Stimulated activated CD8-positive, alpha-beta memory T cell treated with anti-CD3 and anti-CD28 coated beads, Interleukin-4, amount 100 ng/mL, for 1 hour (primary cell): ENCODE results near the gene KCNJ12.

Experiments
- DNase-seq, 2 donors: peaks; one replicate each; pipeline ENCODE4 v3.0.0-alpha.2; 2020; ENCODE audit warnings: low read depth in 2 of 2, low spot score in 1 of 2

The KCNJ12 gene

GRCh38 chr17:21365016-21365415 lies 11.1 kb upstream of the KCNJ12 start:
- no peak for DNase-seq

GRCh38 chr17:21368545-21369246 lies 7.5 kb upstream of the KCNJ12 start:
- DNase-seq, result no peak

DNA sequence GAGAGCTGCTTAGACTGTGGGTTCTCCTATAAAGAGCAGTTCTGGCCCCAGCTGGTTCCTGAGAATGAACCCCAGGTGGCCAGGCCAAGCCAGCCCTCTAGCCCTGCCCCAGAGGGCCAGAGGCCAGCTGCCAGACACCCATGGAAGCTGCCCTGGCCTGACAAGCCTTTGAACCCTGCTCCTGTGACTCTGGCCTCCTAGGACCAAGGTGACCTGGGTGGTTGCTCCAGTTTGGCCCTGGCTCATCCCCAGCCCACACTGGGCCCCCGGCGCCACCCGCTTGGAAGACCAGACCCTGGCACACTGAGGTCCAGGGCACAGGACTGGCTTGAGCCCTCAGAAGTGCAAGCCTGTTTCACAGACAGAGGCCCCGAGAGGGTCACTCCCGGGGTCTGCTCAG lies 6.8 kb upstream of the KCNJ12 start:
- no peak for DNase-seq

DNA sequence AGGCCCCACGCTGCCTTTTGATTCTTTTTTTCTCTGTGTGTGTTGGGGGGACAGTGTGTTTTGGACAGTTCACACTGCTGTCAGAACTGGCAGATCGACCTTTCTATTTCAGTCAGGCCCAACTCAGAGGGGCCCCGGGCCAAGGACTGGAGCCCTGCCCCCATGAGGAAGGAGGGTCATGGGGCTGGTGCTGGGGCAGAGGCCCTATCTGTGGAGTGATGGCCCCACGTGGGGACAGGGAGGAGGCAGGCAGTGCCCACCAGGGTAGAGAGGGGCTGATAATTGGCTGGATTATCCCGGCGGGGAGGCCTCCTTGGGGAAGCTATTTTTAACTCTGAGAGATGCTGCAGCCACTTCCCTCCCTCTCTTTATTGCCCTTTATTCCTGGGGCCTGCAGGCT lies 5.7 kb upstream of the KCNJ12 start:
- DNase-seq, result no peak

DNA sequence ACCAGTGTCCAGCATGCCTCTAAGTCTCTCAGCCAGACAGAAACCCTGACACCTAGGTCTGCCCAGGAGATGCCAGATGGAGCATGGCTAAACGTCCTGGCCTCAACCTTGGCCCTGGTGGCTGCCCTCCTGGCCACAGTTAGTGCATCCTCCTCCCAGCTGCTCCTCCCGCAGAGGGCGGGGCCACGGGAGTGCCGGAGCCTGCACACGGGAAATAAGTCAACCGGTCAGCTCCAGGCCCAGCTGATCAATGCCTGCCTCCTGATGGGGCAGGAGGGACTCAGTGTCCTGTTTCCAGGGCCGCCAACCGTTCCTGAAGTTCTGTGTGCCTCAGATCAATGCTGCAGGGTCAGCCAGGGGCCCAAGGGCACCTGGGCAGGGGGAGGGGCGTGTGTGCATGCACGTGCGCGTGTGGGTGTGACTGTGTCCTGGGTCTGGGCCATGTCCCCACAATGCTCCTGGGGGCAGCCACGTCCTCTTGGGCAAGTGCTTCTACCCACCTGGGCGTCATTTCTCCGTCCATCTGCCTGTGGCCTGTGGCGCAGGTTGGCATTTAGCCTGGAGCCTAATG lies 4.6 kb upstream of the KCNJ12 start:
- no peak for DNase-seq

DNA sequence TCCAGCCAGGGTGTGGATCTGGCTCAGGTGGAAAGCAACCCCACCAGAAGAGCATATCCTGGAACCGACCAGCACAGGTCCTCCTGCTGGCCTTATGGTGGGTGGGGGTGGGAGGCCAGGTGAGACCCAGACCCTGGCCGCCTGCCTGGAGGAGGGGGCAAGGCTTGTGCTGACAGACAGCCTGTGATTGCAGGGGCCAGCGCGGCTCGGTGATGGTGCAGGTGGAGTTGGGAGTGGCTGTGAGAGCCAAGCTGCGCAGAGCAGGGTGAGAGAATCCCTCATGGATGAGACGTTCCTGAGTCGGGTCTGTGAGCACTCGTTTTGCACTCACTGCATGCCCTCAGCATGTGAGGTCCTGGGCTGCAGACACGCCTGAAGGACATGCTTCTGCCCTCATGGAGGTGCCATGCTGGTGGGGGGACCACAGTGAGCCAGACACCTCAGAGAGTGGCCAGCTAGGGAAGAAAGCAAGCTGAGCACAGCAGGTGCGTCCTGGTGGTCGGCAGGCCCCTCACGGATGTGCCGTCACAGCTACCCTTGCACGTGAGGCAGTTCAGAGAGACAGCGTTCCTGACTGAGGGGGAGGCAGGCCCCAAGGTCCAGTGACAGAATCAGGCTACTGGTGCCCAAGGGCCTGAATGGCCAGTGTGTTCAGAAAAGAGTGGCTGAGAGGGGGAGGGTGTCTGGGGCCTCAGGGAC lies 3.8 kb upstream of the KCNJ12 start:
- DNase-seq, result no peak

GRCh38 chr17:21373036-21373435 lies 3.1 kb upstream of the KCNJ12 start:
- no peak for DNase-seq

DNA sequence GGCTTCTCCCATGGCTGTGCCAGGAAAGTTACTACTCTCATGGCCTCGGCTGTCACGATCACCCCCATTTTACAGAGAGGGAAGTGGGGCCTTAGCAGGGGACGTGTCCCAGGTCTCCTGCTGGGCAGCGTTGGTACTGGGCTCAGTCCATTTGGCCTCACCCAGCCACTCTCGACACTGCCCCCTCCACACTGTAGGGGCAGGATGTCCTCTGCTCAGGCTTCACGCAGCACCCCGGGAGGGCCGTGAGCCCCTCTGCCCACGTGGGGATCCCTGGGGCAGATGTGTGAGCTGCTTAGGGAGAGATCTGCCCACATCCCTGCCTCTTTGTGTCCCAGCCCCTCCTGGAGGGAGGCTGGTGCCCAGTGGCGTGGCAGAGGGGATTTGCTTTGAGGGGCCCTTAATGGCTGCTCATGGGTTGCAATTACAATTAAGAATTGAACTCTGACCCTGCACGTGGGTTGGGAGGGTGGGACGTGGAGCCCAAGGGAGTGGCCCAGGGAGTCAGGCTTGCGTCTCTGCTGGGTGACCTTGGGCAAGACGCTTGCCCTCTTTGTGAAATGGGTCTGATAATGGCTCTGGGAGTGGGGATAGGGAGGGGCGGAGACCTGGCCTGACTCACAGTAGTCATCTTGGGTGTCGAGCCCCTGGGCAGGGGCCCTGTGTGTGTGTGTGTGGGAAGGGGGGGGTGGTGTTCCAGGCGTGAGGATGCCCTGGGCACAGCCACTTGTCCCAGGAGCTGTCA lies 2.3 kb upstream of the KCNJ12 start:
- DNase-seq, result no peak

DNA sequence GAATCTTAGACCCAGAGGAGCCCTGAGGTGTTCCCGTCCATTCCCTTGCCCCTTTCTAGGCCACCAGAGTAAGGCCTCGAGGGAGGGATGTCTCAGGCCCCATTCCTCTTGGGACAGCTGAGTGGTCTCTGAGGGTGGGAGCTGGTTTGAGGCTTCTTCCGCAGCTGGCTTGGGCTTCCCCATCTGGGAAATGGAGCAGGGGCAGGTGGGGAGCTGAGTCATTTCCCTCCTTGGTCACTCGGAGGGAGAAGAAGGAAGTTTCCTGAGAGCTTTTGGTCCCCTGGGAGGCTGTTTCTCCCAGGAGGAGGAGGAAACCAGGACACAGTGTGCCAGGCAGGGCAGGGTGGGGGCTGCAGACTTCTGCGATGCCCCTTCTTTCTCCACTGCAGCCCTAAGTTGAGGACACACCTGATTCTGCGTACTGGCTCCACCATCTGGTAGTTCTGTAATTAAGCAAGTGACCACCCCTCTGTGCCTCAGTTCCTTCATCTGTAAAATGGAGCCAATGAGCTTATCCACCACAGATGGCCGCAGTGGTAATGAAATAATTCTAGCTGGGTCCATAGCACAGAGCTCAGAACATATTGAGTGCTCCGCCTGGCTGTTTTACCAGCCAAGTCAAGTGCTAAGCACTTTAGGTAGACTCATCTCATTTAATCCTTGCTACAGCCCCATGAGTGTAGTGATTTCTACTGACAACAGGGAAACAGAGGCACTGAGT lies 1.6 kb upstream of the KCNJ12 start:
- DNase-seq, result no peak

DNA sequence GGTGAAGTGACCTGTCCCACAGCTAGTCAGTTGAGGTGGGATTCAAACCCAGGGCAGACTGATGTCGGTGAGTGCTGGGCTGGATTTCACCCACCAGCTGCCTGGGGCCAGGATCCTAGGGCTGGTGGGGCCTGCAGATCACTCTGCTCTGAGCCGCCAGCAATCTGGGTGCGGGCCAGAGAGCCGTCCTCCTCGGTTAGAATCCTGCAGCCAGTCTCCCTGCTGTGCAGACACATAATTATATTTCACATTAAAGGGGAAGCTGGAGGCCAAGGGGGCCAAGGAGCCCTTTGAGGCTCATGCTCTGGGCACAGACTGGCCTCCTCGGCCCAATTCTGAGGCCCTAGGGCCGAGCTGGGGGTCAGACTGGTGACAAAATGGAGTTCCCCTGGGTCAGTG lies 996 bp upstream of the KCNJ12 start:
- no peak for DNase-seq

DNA sequence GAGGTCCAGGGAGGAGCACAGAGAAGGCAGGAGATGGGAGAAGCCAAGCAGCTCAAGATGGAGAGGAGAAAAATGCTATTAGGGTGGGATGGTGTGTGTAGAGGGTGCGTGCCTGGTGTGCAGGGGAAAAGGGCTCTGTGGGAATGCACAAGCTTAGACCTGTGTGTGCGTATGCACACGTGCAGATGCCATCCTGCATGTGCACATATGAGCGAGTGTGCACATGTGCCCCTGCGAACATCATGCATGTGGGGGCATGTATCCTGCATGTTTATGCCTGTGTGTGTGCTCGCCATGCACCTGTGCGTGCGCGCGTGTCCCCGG lies 438 bp upstream of the KCNJ12 start:
- no peak for DNase-seq

DNA sequence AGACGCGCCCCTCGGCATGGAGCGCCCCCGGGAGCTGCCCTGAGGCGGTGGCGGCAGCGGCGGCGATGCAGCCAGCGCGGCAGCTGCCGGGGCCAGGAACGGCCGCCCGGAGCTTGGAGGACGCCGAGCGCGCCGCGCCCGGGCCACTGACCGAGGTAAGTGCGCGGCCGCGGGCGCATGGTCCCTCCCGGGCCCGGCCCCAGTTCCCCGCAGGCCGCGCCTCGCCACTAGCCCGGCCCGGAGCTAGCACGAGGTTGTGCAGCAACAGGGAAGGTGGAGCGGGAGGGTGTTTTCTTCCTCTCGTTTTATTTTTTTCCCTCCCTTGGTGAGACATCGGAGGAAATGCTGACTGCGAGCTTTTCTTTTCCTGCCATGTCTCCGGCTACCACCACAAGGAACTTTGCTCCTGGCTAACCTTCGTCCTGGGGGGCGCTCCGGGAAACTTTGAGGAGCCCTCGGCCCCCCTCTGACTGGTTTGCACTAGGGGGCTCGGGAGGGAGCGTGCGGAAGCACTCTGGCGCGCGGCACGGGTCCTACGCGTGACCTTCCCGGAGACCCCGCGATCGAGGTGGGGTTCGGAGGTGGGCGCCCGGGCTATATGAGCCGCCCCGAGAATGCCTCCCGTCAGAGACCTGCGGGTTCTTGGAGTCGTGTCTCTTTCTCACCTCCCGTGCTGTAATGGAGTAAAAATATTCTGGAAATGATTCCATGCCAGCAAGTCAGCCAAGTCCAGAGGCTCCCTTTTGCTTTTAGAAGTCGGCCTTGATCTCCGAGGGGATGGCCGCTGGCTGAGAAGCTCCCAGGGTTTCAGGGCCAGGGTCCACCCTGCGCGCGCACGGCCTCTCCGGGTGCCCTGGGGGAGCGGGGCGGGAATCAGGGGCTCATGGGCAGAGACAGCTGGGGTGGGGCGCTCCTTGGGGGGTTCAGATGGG lies 868 bp downstream of the KCNJ12 start:
- DNase-seq, result no peak

GRCh38 chr17:21377705-21378396 lies 1.7 kb downstream of the KCNJ12 start:
- DNase-seq, result no peak

- no peak for DNase-seq
Observed at GRCh38 chr17:21378553-21378952, 2.4 kb downstream of the KCNJ12 start.

DNA sequence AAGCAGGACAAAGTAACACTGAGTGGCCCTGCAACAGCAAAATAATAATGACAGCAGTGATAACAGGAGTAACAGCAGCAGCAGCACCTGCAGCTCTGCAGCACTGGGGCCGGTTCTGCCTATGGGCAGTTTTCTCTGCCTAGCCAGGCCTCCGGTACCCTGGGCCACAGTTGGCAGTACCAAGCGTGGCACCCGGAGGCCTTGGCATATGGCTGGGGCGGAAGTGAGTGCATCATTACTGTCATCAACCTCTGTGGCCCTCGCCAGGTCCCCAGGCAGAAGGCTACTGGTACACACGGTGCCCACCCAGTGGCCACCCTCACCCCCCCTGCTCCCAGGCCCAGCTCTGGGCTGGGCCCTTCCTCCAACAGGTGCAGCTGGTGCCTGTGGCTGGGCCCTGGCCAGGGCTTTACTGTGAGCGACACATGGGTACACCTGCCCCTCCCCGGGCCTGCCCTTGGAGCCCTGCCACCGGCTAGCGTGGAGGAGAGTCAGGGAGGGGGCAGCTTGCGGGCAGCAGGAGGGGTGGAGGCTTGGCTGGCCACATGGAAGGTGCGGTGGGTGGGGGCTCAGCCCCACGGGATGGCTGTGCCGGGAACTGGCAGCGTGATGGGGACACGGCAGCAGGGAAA lies 3.0 kb downstream of the KCNJ12 start:
- DNase-seq, result no peak

- no peak for DNase-seq
Observed at GRCh38 chr17:21380659-21381058, 4.5 kb downstream of the KCNJ12 start.

GRCh38 chr17:21381076-21381706 lies 5.0 kb downstream of the KCNJ12 start:
- DNase-seq, result no peak

- DNase-seq, result no peak
Observed at GRCh38 chr17:21382560-21383495, 6.7 kb downstream of the KCNJ12 start.
